ENCODE data around the gene FNIP2. TPM values are rescaled to one million over a fixed set of nuclear protein-coding genes. Genes with fewer than 3 reads are reported as not detected.
"Not testable (repeated sequence)": the region's sequence is repeated elsewhere in the genome, so short reads cannot be mapped to it uniquely, and the experiment has no call there.

The FNIP2 gene
- total RNA-seq, 2 experiments from 2014 or later: 0.09 to 1.0 TPM

DNA sequence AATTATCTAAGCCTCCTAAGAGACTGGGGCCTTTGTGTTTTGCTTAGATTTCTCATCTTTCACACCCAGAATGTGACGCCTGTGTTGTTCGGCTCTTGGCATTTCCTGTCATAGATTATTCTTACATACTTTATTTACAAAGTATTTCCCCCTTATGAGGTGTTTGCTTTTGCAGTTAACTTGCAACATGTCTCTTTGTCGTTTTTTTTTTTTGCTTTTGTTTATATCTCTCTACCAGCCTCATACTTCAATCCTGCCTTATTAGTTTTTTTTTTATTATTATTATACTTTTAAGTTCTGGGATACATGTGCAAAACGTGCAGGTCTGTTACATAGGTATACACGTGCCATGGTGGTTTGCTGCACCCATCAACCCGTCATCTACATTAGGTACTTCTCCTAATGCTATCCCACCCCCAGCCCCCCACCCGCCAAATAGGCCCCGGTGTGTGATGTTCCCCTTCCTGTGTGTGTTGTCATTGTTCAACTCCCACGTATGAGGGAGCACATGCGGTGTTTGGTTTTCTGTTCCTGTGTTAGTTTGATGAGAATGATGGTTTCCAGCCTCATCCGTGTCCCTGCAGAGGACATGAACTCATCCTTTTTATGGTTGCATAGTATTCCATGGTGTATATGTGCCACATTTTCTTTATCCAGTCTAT, 127.9 kb downstream of the FNIP2 start:
- DNase-seq (ENCODE audit: low spot score); H3K9me3 ChIP-seq (ENCODE audit: low read length); CTCF ChIA-PET (ENCODE audit: unreplicated experiment); intact Hi-C loops (cut with micrococcal nuclease; ENCODE audit: unreplicated experiment); H3K9me2 ChIP-seq (ENCODE audit: insufficient read depth, low read length); POLR2A ChIA-PET; H3K4me1 ChIP-seq (ENCODE audit: insufficient read depth, low read length, poor library complexity, severe bottlenecking); H2AFZ ChIP-seq (ENCODE audit: low read length); H3K79me2 ChIP-seq (ENCODE audit: insufficient read depth, low read depth, low read length); H3K27ac ChIP-seq (ENCODE audit: low read depth, low read length, poor library complexity, severe bottlenecking); H3K4me3 ChIP-seq (ENCODE audit: low read depth, low read length, poor library complexity, severe bottlenecking); H3K36me3 ChIP-seq (ENCODE audit: insufficient read depth, low read length); H3K4me2 ChIP-seq (ENCODE audit: low read length); H4K20me1 ChIP-seq (ENCODE audit: insufficient read depth, low read length); BruUV-seq (replicated peaks): not testable (repeated sequence)

DNA sequence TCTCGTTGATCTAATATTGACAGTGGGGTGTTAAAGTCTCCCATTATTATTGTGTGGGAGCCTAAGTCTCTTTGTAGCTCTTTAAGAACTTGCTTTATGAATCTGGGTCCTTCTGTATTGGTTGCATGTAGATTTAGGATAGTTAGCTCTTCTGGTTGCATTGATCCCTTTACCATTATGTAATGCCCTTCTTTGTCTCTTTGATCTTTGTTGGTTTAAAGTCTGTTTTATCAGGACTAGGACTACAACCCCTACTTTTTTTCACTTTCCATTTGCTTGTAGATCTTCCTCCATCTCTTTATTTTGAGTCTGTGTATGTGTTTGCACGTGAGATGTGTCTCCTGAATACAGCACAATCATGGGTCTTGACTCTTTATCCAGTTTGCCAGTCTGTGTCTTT, 131.6 kb downstream of the FNIP2 start:
- H3K4me2 ChIP-seq (ENCODE audit: low read length); DNase-seq (ENCODE audit: low spot score); H3K4me3 ChIP-seq (ENCODE audit: low read depth, low read length, poor library complexity, severe bottlenecking); CTCF ChIA-PET (ENCODE audit: unreplicated experiment); H4K20me1 ChIP-seq (ENCODE audit: insufficient read depth, low read length); H2AFZ ChIP-seq (ENCODE audit: low read length); H3K4me1 ChIP-seq (ENCODE audit: insufficient read depth, low read length, poor library complexity, severe bottlenecking); H3K79me2 ChIP-seq (ENCODE audit: insufficient read depth, low read depth, low read length); H3K9me2 ChIP-seq (ENCODE audit: insufficient read depth, low read length); H3K27ac ChIP-seq (ENCODE audit: low read depth, low read length, poor library complexity, severe bottlenecking); BruUV-seq (replicated peaks); intact Hi-C loops (cut with micrococcal nuclease; ENCODE audit: unreplicated experiment); H3K9me3 ChIP-seq (ENCODE audit: low read length); H3K36me3 ChIP-seq (ENCODE audit: insufficient read depth, low read length): not testable (repeated sequence)
- POLR2A ChIA-PET: interaction anchor here (0.6 to 0.7 kb wide), 3 partner anchors 66 to 220 kb away, joined by 3 read pairs; no protein-coding TSS in a partner anchor

DNA sequence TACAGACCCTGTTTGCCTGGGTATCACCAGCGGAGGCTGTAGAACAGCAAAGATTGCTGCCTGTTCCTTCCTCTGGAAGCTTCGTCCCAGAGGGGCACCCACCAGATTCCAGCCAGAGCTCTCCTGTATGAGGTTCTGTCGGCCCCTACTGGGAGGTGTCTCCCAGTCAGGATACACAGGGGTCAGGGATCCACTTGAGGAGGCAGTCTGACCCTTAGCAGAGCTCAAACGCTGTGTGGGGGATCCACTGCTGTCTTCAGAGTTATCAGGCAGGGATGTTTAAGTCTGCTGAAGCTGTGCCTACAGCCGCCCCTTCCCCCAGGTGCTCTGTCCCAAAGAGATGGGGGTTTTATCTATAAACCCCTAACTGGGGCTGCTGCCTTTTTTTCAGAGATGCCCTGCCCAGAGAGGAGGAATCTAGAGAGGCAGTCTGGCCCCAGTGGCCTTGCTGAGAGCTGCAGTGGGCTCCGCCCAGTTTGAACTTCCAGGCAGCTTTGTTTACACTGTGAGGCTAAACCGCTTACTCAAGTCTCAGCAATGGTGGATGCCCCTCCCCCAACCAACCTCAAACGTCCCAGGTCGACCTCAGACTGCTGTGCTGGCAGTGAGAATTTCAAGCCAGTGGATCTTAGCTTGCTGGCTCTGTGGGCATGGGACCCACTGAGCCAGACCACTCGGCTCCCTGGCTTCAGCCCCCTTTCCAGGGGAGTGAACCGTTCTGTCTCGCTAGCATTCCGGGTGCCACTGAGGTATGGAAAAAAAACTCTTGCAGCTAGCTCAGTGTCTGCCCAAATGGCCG, 133.7 kb downstream of the FNIP2 start:
- POLR2A ChIA-PET; H3K9me3 ChIP-seq (ENCODE audit: low read length); H3K4me2 ChIP-seq (ENCODE audit: low read length); CTCF ChIA-PET (ENCODE audit: unreplicated experiment); DNase-seq (ENCODE audit: low spot score); H4K20me1 ChIP-seq (ENCODE audit: insufficient read depth, low read length); intact Hi-C loops (cut with micrococcal nuclease; ENCODE audit: unreplicated experiment); H3K36me3 ChIP-seq (ENCODE audit: insufficient read depth, low read length); H3K27ac ChIP-seq (ENCODE audit: low read depth, low read length, poor library complexity, severe bottlenecking); H2AFZ ChIP-seq (ENCODE audit: low read length); H3K4me3 ChIP-seq (ENCODE audit: low read depth, low read length, poor library complexity, severe bottlenecking); H3K79me2 ChIP-seq (ENCODE audit: insufficient read depth, low read depth, low read length); H3K9me2 ChIP-seq (ENCODE audit: insufficient read depth, low read length); BruUV-seq (replicated peaks): not testable (repeated sequence)
- peaks cover 19% of the 10 kb centered on the region for H3K4me1 ChIP-seq (ENCODE audit: insufficient read depth, low read length, poor library complexity, severe bottlenecking)

DNA sequence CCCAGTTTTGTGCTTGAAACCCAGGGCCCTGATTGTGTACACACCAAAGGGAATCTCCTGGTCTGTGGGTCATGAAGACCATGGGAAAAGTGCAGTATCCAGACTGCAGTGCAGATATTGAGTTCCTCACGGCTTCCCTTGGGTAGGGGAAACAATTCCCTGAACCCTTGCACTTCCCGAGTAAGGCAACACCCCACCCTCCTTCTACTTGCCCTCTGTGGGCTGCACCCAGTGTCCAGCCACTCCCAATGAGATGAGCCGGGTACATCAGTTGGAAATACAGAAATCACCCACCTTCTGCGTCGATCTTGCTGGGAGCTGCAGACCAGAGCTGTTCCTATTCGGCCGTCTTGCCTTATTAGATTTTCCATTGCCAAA, 134.2 kb downstream of the FNIP2 start:
- Histone ChIP-seq H3K27ac (ENCODE audit: low read depth, low read length, poor library complexity, severe bottlenecking) (no peak overlapping the region), H3K79me2 (ENCODE audit: insufficient read depth, low read depth, low read length) (no peaks in the 10 kb centered on the region), H4K20me1 (ENCODE audit: insufficient read depth, low read length) (no peaks in the 10 kb centered on the region), H3K36me3 (ENCODE audit: insufficient read depth, low read length) (no peaks in the 10 kb centered on the region), H3K4me2 (ENCODE audit: low read length) (no peak overlapping the region), H2AFZ (ENCODE audit: low read length) (no peak overlapping the region), H3K9me2 (ENCODE audit: insufficient read depth, low read length) (no peaks in the 10 kb centered on the region), H3K4me3 (ENCODE audit: low read depth, low read length, poor library complexity, severe bottlenecking) (no peak overlapping the region), H3K9me3 (ENCODE audit: low read length) (no peaks in the 10 kb centered on the region), H3K4me1 (ENCODE audit: insufficient read depth, low read length, poor library complexity, severe bottlenecking) (peaks cover 19% of the 10 kb centered on the region)
- CTCF ChIA-PET (ENCODE audit: unreplicated experiment): no interaction called here
- POLR2A ChIA-PET: no interaction called here
- BruUV-seq (replicated peaks): no TSS peak
- TF ChIP-seq, protein P1, sequence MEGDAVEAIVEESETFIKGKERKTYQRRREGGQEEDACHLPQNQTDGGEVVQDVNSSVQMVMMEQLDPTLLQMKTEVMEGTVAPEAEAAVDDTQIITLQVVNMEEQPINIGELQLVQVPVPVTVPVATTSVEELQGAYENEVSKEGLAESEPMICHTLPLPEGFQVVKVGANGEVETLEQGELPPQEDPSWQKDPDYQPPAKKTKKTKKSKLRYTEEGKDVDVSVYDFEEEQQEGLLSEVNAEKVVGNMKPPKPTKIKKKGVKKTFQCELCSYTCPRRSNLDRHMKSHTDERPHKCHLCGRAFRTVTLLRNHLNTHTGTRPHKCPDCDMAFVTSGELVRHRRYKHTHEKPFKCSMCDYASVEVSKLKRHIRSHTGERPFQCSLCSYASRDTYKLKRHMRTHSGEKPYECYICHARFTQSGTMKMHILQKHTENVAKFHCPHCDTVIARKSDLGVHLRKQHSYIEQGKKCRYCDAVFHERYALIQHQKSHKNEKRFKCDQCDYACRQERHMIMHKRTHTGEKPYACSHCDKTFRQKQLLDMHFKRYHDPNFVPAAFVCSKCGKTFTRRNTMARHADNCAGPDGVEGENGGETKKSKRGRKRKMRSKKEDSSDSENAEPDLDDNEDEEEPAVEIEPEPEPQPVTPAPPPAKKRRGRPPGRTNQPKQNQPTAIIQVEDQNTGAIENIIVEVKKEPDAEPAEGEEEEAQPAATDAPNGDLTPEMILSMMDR (conservative IDR thresholded peaks at IDR 0.05; ENCODE audit: low read length): no peak
- TF ChIP-seq EZH2phosphoT487 (IDR thresholded peaks at IDR 0.05; ENCODE audit: borderline replicate concordance, low read depth, low read length): no peak
- no peak for DNase-seq (ENCODE audit: low spot score)
- intact Hi-C loops (cut with micrococcal nuclease; ENCODE audit: unreplicated experiment): no loop called here

Measured in OCI-LY7 (cell line).